ENCODE data around the gene MT4.

Gene MT4

GRCh38 chr16:56569971-56570370 lies 5.1 kb downstream of the MT4 start:
- H3K4me1 ChIP-seq (ENCODE audit: control insufficient read depth, insufficient read depth, low read length), result no peaks in the 10 kb centered on the region
- H3K9me3 ChIP-seq (ENCODE audit: control insufficient read depth, insufficient read depth, low read depth, low read length), result no peaks in the 10 kb centered on the region
- H3K27ac ChIP-seq (ENCODE audit: extremely low read depth, low read depth, low read length), result no peak overlapping the region
- POLR2A ChIA-PET, result no interaction called here
- H3K36me3 ChIP-seq (ENCODE audit: control insufficient read depth in 2 of 2, insufficient read depth in 1 of 2, low read length in 2 of 2), result no peaks in the 10 kb centered on the region
- CTCF ChIA-PET, result interaction anchor here (0.7 to 1.4 kb wide), 2 partner anchors 132 to 251 kb away, joined by 3 to 5 read pairs; no protein-coding TSS in a partner anchor
- H3K4me3 ChIP-seq (ENCODE audit: low read depth, low read length), result no peak overlapping the region
- TF ChIP-seq KLF1 (tag by site-specific recombination; IDR thresholded peaks at IDR 0.05) (no peak), KLF7 (tag by site-specific recombination; IDR thresholded peaks at IDR 0.05; ENCODE audit: borderline replicate concordance) (no peak), ZNF311 (tag by site-specific recombination; IDR thresholded peaks at IDR 0.05; ENCODE audit: borderline replicate concordance) (no peak), ZNF449 (tag by site-specific recombination; IDR thresholded peaks at IDR 0.05) (0 out of 2 replicates have a peak, but pooled peaks have one; percentile 37), PRDM2 (tag by site-specific recombination; IDR thresholded peaks at IDR 0.05; ENCODE audit: borderline replicate concordance) (no peak)

GRCh38 chr16:56571525-56571924 lies 6.7 kb downstream of the MT4 start:
- TF ChIP-seq ZNF670 (tag by site-specific recombination; IDR thresholded peaks at IDR 0.05; ENCODE audit: low read depth) (no peak), PRDM1 (tag by site-specific recombination; IDR thresholded peaks at IDR 0.05) (no peak), KLF16 (tag by site-specific recombination; IDR thresholded peaks at IDR 0.05) (no peak), ZNF184 (tag by site-specific recombination; IDR thresholded peaks at IDR 0.05) (no peak), GFI1B (tag by site-specific recombination; IDR thresholded peaks at IDR 0.05) (no peak), ZSCAN30 (tag by site-specific recombination; IDR thresholded peaks at IDR 0.05) (no peak)
- CTCF ChIA-PET, result interaction anchor here (2.0 kb wide), 1 partner anchor 131 kb away, joined by 9 read pairs; no protein-coding TSS in a partner anchor
- POLR2A ChIA-PET, result no interaction called here
- H3K27ac ChIP-seq (ENCODE audit: extremely low read depth, low read depth, low read length), result no peak overlapping the region
- H3K4me3 ChIP-seq (ENCODE audit: low read depth, low read length), result no peak overlapping the region
- H3K9me3 ChIP-seq (ENCODE audit: control insufficient read depth, insufficient read depth, low read depth, low read length), result no peaks in the 10 kb centered on the region
- H3K4me1 ChIP-seq (ENCODE audit: control insufficient read depth, insufficient read depth, low read length), result no peaks in the 10 kb centered on the region
- no peaks in the 10 kb centered on the region for H3K36me3 ChIP-seq (ENCODE audit: control insufficient read depth in 2 of 2, insufficient read depth in 1 of 2, low read length in 2 of 2)

- Histone ChIP-seq H3K27ac (ENCODE audit: extremely low read depth, low read depth, low read length) (no peak overlapping the region), H3K4me3 (ENCODE audit: low read depth, low read length) (no peak overlapping the region), H3K36me3 (ENCODE audit: control insufficient read depth in 2 of 2, insufficient read depth in 1 of 2, low read length in 2 of 2) (no peaks in the 10 kb centered on the region), H3K9me3 (ENCODE audit: control insufficient read depth, insufficient read depth, low read depth, low read length) (no peaks in the 10 kb centered on the region), H3K4me1 (ENCODE audit: control insufficient read depth, insufficient read depth, low read length) (no peaks in the 10 kb centered on the region)
- POLR2A ChIA-PET, result no interaction called here
- TF ChIP-seq OSR2 (tag by site-specific recombination; IDR thresholded peaks at IDR 0.05), result no peak
- peak; percentile 94 for TF ChIP-seq SETDB1 (IDR thresholded peaks at IDR 0.05; ENCODE audit: insufficient read length, low read length)
- TF ChIP-seq GLIS2 (tag by site-specific recombination; IDR thresholded peaks at IDR 0.05), result no peak
- TF ChIP-seq ZNF624 (tag by site-specific recombination; IDR thresholded peaks at IDR 0.05), result peak; percentile 75; the same call in 1 of the 2 replicates
- no peak for TF ChIP-seq ZNF585B (tag by site-specific recombination; IDR thresholded peaks at IDR 0.05)
- CTCF ChIA-PET, result no interaction called here
Observed at GRCh38 chr16:56574625-56575024, 9.8 kb downstream of the MT4 start.
